ENCODE data around the gene ZNF710.

DNA sequence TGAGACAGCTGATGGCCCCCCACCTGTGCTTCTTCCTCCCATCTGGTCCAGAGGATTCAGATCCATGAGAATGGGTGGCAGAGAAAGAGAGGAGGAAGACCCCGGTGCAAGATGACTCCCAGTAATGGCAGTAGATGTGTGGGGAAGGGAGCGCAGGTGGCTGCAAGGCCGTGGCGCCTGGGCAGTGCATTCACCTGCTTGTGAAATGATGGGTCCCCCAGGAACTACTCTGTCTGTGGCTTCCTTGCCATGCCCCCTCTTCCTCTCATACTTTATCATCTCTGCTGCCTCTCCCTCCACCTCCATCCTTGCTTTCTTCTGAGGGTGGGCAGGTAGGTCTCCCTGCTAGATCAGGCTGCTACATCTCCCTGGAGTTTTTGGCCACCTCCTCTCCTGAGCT, 23.3 kb downstream of the ZNF710 start:
- TF ChIP-seq CTCF (IDR thresholded peaks at IDR 0.05) = no peak
- TF ChIP-seq POLR2A (IDR thresholded peaks at IDR 0.05) = no peak
